GM18873 (cell line): ENCODE measurements around the gene RET.
"Not testable (repeated sequence)": the region's sequence is repeated elsewhere in the genome, so short reads cannot be mapped to it uniquely, and the experiment has no call there.

Experiments
- ATAC-seq: cut with Tn5 transposase; IDR thresholded peaks from one replicate; pipeline ENCODE4 v1.9.1; 2021; ENCODE audit warnings: mild to moderate bottlenecking, moderate library complexity, moderate number of reproducible peaks; ENCODE audit not compliant: unreplicated experiment, low FRiP score

Gene RET

GRCh38 chr10:43075612-43076003, 1.3 kb upstream of the RET start:
- ATAC-seq, result no peak

DNA sequence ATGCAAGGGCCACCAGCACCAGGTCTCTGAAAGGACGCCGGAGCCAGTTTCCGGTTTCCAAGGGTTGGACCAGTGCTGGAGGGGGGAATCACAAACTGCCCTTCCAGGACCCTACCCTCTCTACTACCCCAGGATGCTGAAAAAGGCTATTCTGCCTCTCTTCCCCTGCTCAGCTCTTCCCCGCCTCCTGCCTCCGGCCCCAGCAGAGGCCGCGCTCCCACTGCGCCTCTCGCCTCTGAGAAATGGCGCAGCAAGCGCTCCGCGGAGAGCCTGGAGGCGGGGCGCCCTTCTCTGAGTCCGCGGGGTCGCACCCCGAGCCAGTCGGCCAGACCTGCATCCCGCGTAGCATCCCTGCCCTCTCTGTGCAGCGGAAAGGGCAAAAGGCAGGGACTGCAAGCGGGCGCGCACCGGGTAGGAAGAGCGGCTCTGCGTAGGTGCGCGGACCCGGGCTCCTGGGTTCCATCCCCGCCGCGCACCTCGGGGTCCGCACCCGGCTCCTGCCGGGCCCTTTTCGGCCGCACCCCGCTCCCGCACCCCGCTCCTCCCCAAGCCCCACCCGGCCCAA, 476 bp upstream of the RET start:
- ATAC-seq, result no peak

- no peak for ATAC-seq
Measured at GRCh38 chr10:43077421-43078171, 727 bp downstream of the RET start.

GRCh38 chr10:43078175-43078985, 1.5 kb downstream of the RET start:
- no peak for ATAC-seq

DNA sequence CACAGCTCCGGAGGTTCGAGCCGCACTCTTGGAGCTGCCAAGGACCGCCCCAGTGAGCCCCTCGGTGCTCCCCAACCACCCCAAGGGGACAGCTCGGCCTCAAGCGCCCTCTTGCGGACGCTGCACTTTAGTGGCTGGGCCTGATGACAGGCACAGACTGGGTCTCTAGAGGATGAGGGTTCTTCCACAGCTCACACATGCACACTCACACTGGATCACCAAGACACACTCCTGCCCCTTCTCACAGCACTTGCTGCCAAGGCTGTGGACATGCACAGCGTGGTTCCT, 2.1 kb downstream of the RET start:
- ATAC-seq, result no peak

DNA sequence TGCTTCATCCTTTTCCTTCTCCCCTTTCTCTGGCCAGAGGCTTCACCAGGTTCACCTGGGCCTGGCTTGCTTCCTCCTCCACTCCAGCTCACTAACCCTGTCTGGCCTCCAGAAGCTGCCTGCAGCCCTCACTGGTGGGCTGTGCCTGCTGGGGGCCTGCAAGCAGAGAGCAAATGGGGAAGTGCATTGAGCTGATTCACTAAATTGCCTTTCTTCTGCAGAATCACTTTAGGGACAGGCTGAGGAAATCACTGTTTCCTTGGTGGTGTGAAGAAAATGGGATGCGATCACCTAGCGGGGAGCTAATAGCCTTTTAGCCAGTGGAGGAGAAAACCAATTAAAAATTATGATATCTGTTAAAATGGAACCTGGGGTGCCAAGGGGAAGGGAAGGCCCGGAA, 3.0 kb downstream of the RET start:
- no peak for ATAC-seq

GRCh38 chr10:43082087-43082486, 5.2 kb downstream of the RET start:
- no peak for ATAC-seq

GRCh38 chr10:43082746-43083145, 5.9 kb downstream of the RET start:
- ATAC-seq, result no peak

GRCh38 chr10:43083764-43084163, 6.9 kb downstream of the RET start:
- ATAC-seq, result no peak

DNA sequence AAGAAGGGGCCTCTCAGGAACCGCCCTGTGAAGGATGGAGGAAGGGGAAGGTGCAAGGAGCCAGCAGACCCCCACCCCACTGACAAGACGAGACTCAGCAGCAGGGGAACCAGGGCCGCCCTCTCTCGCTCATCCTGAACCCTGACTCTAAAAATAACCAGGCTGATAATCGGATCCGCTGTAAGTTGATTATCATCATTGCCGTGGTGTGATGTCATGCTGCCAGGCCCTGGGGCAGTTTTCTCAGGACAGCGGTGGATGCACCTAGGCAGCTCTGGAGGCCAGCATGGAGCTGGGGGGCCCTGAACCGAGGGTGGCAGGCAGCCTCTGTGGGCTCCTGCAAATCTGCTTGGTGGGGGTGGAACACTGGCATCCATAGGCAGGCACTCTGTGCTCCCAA, 7.9 kb downstream of the RET start:
- no peak for ATAC-seq

DNA sequence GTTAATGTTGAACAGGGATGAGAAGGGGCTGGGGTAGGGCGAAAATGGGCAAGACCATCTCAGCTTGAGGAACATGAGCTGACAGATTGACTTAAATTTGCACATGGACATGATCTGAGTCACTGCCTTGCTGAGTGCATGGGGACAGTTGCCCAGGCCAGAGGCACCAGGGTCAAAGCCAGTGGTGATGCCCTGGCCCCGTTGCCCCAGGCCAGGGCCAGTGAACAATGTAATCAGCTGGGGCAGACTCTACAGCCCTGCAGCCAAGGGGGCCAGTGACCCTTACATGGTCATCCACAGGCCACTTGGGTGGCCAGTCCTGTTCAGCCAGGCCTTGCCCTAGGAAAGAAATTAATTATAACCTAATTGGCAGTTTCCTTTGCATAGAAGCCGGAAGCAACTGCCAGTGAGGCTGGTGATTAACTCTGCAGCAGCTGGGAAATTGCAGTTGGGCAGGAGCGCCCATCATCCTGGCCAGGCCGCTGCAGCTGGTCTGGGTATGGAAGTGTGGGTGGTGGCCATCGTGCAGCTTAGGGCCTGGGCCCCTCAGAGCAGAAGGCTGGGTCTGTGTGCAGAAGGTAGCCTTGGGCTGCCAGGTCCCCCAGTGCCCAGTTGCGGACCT, 9.6 kb downstream of the RET start:
- no peak for ATAC-seq

DNA sequence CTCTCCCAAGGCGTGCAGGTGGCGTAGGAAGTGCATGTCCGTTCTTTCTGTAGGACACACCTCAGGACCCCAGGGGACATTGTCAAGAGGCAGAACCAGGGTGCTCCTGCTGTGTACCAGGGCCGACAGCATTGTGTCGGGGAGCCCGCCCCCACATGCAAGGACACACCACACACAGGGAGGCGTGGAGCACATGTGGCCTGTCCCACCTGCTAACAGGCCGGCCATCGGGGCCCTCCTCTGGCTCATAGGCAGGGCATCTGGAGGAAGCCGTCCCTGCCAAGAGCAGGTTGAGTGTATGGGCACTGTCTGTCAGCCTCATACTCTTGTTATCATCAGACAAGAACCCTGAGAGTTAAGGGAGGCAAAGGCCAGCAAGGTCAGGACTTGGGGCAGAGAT, 12.7 kb downstream of the RET start:
- ATAC-seq, result no peak

- ATAC-seq, result no peak
Measured at GRCh38 chr10:43090188-43090587, 13.3 kb downstream of the RET start.

DNA sequence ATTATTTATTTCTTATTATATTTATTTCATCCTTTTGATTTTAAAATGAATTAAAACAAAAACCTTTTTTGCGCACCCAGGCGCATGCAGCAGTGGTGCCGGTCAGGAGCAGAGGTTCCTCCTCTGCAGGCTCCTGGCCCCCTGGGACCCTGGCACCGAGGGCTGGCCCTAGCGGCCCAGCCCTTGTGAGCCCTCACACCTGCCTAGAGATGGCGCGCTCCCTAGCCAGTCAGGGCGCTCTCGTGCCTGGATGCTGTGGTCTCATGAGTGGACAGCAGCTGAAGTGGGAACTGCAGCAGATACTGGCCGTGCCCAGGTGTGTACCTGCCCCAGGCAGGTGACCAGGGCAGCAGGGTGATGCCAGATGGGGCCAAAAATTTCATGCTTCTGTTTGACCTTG, 13.8 kb downstream of the RET start:
- ATAC-seq, result no peak

DNA sequence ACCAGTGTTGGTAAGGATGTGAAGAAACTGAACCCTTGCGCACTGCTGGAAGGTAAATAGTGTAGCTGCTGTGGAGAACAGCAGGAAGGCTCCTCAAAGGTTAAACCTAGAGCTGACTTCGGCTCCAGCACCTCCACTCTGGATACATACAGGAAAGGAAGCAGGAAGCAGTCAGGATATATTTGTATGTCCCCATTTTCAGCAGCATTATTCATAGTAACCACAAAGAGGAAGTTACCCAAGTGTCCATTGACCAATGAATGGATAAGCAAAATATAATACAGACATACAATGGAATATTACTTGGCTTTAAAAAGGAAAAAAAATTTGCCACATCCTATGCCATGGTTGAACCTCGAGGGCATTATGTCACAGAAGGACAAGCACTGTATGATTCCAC, 15.0 kb downstream of the RET start:
- ATAC-seq, result no peak

- no peak for ATAC-seq
Measured at GRCh38 chr10:43093423-43094076, 16.7 kb downstream of the RET start.

DNA sequence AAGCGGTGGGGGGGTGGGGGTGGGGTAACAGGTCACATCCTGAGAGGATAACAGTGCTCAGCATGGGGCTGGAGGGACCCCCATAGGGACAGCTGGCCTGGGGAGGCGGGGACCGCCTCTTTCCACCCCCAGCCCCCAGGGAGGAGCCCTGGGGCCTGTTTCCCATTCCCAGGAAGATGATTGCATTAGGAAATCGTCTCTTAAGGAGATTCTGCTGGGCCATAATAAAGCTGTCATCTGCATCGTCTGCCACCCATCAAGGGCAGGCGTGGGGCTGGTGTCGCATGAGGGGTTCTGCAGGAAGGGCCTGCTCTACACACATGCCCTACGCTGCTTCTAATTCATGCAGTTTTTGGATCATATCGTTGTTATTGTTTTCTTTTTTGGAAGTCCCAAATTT, 17.2 kb downstream of the RET start:
- ATAC-seq, result no peak

DNA sequence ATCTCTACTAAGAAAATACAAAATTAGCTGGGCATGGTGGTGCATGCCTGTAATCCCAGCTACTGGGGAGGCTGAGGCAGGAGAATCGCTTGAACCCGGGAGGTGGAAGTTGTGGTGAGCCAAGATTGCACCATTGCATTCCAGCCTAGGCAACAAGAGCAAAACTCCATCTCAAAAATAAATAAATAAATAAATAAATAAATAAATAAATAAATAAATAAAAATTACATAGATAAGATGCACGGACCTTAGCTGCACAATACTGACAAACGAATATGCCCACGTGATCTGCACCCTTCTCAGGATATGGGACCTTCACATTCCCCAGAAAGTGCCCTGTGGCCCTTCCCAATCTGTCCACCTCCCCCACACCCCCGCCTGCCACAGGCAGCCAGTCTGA, 22.5 kb downstream of the RET start:
- ATAC-seq, result not testable (repeated sequence)

DNA sequence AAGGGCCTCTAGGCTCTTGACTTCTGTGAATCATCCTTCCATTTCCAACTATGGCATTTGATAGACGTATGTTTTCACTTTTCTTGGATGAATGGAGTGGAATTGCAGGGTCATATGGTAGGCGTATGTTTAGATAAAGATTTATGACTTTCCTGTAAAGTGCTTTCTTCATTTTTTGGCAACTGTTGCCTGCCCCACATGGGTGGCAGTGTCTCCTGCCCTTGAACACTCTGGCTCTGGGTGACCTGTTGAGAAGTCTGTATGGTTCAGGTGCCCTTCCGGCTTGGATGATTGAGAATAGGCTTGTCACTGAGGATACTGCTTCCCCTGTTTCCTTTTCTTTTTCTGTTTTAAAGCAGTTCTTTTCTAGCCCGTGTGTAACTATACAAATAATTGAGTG, 23.1 kb downstream of the RET start:
- no peak for ATAC-seq

- ATAC-seq, result no peak
Measured at GRCh38 chr10:43100366-43100765, 23.5 kb downstream of the RET start.
